Stomach (tissue), 4 donors: ENCODE measurements around the gene RCOR3.

Source experiments
- EP300 ChIP-seq: sonication (generic); formaldehyde crosslinking; IDR thresholded peaks from one replicate; pipeline ENCODE4 v1.6.1; 2017; ENCODE audit warnings: antibody characterized with exemption
- POLR2A ChIP-seq, 4 donors: fragments of 450-650 bp; IDR thresholded peaks; one replicate each; pipeline ENCODE4 v1.6.1; 2016; ENCODE audit warnings: antibody characterized with exemption in 4 of 4, control low read depth in 2 of 4, mild to moderate bottlenecking in 1 of 4, moderate library complexity in 1 of 4
- TF ChIP-seq, protein P1 (sequence below), 7 experiments: fragments of 450-650 bp in 4 of 7; fragments of 200-600 bp in 3 of 7; sonication (generic) in 3 of 7; IDR thresholded peaks; one replicate each; pipeline ENCODE4 v1.5.1; 2016 to 2019; ENCODE audit warnings: antibody characterized with exemption in 7 of 7, control low read depth in 2 of 7, mild to moderate bottlenecking in 1 of 7

DNA sequence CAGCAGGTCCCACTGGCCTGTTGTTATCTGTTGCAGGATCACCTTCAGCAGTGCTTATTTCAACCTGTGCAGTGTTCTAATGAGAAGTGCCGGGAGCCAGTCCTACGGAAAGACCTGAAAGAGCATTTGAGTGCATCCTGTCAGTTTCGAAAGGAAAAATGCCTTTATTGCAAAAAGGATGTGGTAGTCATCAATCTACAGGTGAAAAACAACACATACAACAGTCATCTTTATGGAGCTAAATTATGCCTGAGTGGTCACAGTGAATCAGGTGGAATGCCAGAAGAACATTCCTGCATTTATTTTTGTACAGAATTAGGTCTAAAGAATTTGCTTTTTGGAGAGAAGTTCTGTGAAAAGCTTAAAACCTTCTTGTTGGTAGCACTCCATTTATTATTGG, 100.7 kb downstream of the RCOR3 start:
- TF ChIP-seq, protein P1, sequence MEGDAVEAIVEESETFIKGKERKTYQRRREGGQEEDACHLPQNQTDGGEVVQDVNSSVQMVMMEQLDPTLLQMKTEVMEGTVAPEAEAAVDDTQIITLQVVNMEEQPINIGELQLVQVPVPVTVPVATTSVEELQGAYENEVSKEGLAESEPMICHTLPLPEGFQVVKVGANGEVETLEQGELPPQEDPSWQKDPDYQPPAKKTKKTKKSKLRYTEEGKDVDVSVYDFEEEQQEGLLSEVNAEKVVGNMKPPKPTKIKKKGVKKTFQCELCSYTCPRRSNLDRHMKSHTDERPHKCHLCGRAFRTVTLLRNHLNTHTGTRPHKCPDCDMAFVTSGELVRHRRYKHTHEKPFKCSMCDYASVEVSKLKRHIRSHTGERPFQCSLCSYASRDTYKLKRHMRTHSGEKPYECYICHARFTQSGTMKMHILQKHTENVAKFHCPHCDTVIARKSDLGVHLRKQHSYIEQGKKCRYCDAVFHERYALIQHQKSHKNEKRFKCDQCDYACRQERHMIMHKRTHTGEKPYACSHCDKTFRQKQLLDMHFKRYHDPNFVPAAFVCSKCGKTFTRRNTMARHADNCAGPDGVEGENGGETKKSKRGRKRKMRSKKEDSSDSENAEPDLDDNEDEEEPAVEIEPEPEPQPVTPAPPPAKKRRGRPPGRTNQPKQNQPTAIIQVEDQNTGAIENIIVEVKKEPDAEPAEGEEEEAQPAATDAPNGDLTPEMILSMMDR (IDR thresholded peaks at IDR 0.05) = no peak
- TF ChIP-seq POLR2A (IDR thresholded peaks at IDR 0.05) (no peak), EP300 (no peak)
